ENCODE measurements around the gene DIP2B.

DNA sequence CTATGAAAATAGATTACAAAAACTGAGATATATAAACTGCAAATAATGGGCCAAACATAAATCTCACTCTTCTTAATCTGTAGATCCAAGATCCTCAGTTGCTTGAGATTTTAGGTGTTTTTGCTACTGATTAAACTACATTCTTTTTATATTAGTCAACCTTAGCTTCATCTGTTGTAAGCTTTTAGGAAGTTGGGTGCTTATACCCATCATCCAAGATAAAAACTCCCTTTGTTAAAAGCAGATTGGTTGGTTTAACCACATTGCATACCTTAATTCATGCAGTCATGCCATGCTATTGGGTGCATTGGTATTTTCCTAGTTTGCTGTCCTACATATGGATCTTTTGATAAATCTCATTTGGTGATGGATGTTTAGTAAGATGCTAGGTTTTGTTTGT is 46.2 kb upstream of the DIP2B start:
- TF ChIP-seq CTCF (IDR thresholded peaks at IDR 0.05) = no peak
- TF ChIP-seq POLR2AphosphoS5 (IDR thresholded peaks at IDR 0.05) = no peak
- no peak for TF ChIP-seq EP300 (IDR thresholded peaks at IDR 0.05)

All from suprapubic skin (tissue), 4 donors.